DMS114 treated with DMSO at 0.1 percent for 48 hours (cell line): Measurements from ENCODE around the gene PLSCR2.
"Not testable (repeated sequence)": the region's sequence is repeated elsewhere in the genome, so short reads cannot be mapped to it uniquely, and the experiment has no call there.

Experiments used
- DNase-seq: peaks from one replicate; lab custom pipeline; 2025; ENCODE audit not compliant: unreplicated experiment; lab: John Stamatoyannopoulos, UW

The PLSCR2 gene

GRCh38 chr3:146469150-146470017 lies at the start of gene PLSCR2:
TSS of gene PLSCR2 (minus strand) at chr3:146469561. CDS start at chr3:146459904, 9,657 bp downstream.
- no peak for DNase-seq

- DNase-seq, result no peak
Measured at GRCh38 chr3:146517684-146518435, 48.5 kb upstream of the PLSCR2 start.

GRCh38 chr3:146513386-146514051 lies 44.2 kb upstream of the PLSCR2 start:
- DNase-seq, result no peak

GRCh38 chr3:146511402-146512134 lies 42.2 kb upstream of the PLSCR2 start:
- no peak for DNase-seq

- no peak for DNase-seq
Measured at GRCh38 chr3:146507331-146508120, 38.2 kb upstream of the PLSCR2 start.

- no peak for DNase-seq
Measured at GRCh38 chr3:146505516-146505915, 36.2 kb upstream of the PLSCR2 start.

- no peak for DNase-seq
Measured at GRCh38 chr3:146504498-146505197, 35.3 kb upstream of the PLSCR2 start.

- no peak for DNase-seq
Measured at GRCh38 chr3:146503461-146504202, 34.3 kb upstream of the PLSCR2 start.

GRCh38 chr3:146502887-146503460 lies 33.6 kb upstream of the PLSCR2 start:
- no peak for DNase-seq

- no peak for DNase-seq
Measured at GRCh38 chr3:146501752-146502151, 32.4 kb upstream of the PLSCR2 start.

- no peak for DNase-seq
Measured at GRCh38 chr3:146499701-146500100, 30.3 kb upstream of the PLSCR2 start.

- no peak for DNase-seq
Measured at GRCh38 chr3:146498002-146498736, 28.8 kb upstream of the PLSCR2 start.

- not testable (repeated sequence) for DNase-seq
Measured at GRCh38 chr3:146497145-146497843, 27.9 kb upstream of the PLSCR2 start.

GRCh38 chr3:146496726-146497125 lies 27.4 kb upstream of the PLSCR2 start:
- DNase-seq, result no peak

- DNase-seq, result no peak
Measured at GRCh38 chr3:146496251-146496650, 26.9 kb upstream of the PLSCR2 start.

GRCh38 chr3:146493761-146494160 lies 24.4 kb upstream of the PLSCR2 start:
- DNase-seq, result no peak

GRCh38 chr3:146493221-146493620 lies 23.9 kb upstream of the PLSCR2 start:
- DNase-seq, result no peak
